Loucy (cell line): ENCODE data around the gene OXCT1.

Experiments
- H2AFZ ChIP-seq: fragments of 200-600 bp; sonication (generic); 2 replicates; pipeline ENCODE4 v1.6.0; 2016; ENCODE audit warnings: antibody characterized with exemption, mild to moderate bottlenecking, low read length, moderate library complexity
- H3F3A ChIP-seq: fragments of 200-600 bp; 2 replicates; pipeline ENCODE4 v1.6.0; 2016; ENCODE audit warnings: antibody characterized with exemption, low read depth, mild to moderate bottlenecking
- H3K27me3 ChIP-seq: fragments of 200-600 bp; sonication (generic); 2 replicates; pipeline ENCODE4 v1.6.1; 2014; ENCODE audit warnings: low read length, mild to moderate bottlenecking; ENCODE audit not compliant: insufficient read depth, poor library complexity, severe bottlenecking
- H3K36me3 ChIP-seq: fragments of 200-600 bp; sonication (generic); 2 replicates; pipeline ENCODE4 v1.6.1; 2016; ENCODE audit warnings: low read length; ENCODE audit not compliant: insufficient read depth
- H3K4me1 ChIP-seq: fragments of 200-600 bp; sonication (generic); 2 replicates; pipeline ENCODE4 v1.5.1; 2014; ENCODE audit warnings: low read length, mild to moderate bottlenecking; ENCODE audit not compliant: insufficient read depth, poor library complexity, severe bottlenecking
- H3K4me2 ChIP-seq: fragments of 200-600 bp; sonication (generic); 2 replicates; pipeline ENCODE4 v1.6.0; 2014; ENCODE audit warnings: antibody characterized with exemption, low read length, low read depth, mild to moderate bottlenecking; ENCODE audit not compliant: poor library complexity, severe bottlenecking
- H3K4me3 ChIP-seq: fragments of 200-600 bp; sonication (generic); 2 replicates; pipeline ENCODE4 v1.5.1; 2014; ENCODE audit warnings: low read length, mild to moderate bottlenecking, mixed read lengths; ENCODE audit not compliant: poor library complexity, severe bottlenecking
- H3K79me2 ChIP-seq: fragments of 200-600 bp; sonication (generic); 2 replicates; pipeline ENCODE4 v1.6.1; 2014; ENCODE audit warnings: low read length; ENCODE audit not compliant: insufficient read depth
- H3K9ac ChIP-seq: fragments of 200-600 bp; sonication (generic); 2 replicates; pipeline ENCODE4 v1.6.0; 2014; ENCODE audit warnings: mild to moderate bottlenecking, low read depth, low read length, moderate library complexity; ENCODE audit not compliant: poor library complexity, severe bottlenecking
- H3K9me2 ChIP-seq: fragments of 200-600 bp; sonication (generic); replicated peaks from 2 replicates; pipeline ENCODE4 v1.6.1; 2016; ENCODE audit warnings: low read depth, low read length, mixed read lengths
- H3K9me3 ChIP-seq: fragments of 200-600 bp; sonication (generic); 2 replicates; pipeline ENCODE4 v1.6.1; 2014; ENCODE audit warnings: mild to moderate bottlenecking, antibody characterized with exemption, low read length, low read depth; ENCODE audit not compliant: insufficient read depth
- H4K20me1 ChIP-seq: fragments of 200-600 bp; sonication (generic); 2 replicates; pipeline ENCODE4 v1.6.0; 2014; ENCODE audit warnings: antibody characterized with exemption, low read length, mild to moderate bottlenecking; ENCODE audit not compliant: insufficient read depth, poor library complexity, severe bottlenecking
- CTCF ChIP-seq: fragments of 200-600 bp; sonication (generic); conservative IDR thresholded peaks from 2 replicates; pipeline ENCODE4 v1.5.1; 2014; ENCODE audit warnings: mild to moderate bottlenecking, antibody characterized with exemption, low read length
- EZH2phosphoT487 ChIP-seq: fragments of 200-600 bp; IDR thresholded peaks from 2 replicates; pipeline ENCODE4 v1.6.1; 2018; ENCODE audit warnings: antibody characterized with exemption, mild to moderate bottlenecking, moderate library complexity, borderline replicate concordance

Gene OXCT1

GRCh38 chr5:41751867-41752266, 118.4 kb downstream of the OXCT1 start:
- Histone ChIP-seq H3K9me3 (no peaks in the 10 kb centered on the region), H2AFZ (no peak overlapping the region), H3K36me3 (peaks cover 38% of the 10 kb centered on the region; the same call in 1 of the 2 replicates), H3K27me3 (no peaks in the 10 kb centered on the region), H3K9ac (no peak overlapping the region), H3K9me2 (no peaks in the 10 kb centered on the region), H3F3A (no peaks in the 10 kb centered on the region), H3K4me1 (peaks cover 7% of the 10 kb centered on the region), H3K4me3 (no peak overlapping the region), H3K4me2 (no peak overlapping the region), H3K79me2 (no peaks in the 10 kb centered on the region), H4K20me1 (no peaks in the 10 kb centered on the region)
- TF ChIP-seq EZH2phosphoT487 (no peak), CTCF (no peak)

- no peaks in the 10 kb centered on the region for H3K4me1 ChIP-seq
- no peaks in the 10 kb centered on the region for H3K9me2 ChIP-seq
- H3F3A ChIP-seq: no peaks in the 10 kb centered on the region
- no peaks in the 10 kb centered on the region for H3K79me2 ChIP-seq
- no peak overlapping the region for H3K4me3 ChIP-seq
- no peaks in the 10 kb centered on the region for H3K27me3 ChIP-seq
- H3K4me2 ChIP-seq: no peak overlapping the region
- H3K36me3 ChIP-seq: peaks cover 33% of the 10 kb centered on the region
- TF ChIP-seq EZH2phosphoT487 (no peak), CTCF (no peak)
- no peaks in the 10 kb centered on the region for H3K9me3 ChIP-seq
- H4K20me1 ChIP-seq: no peaks in the 10 kb centered on the region
- H2AFZ ChIP-seq: no peak overlapping the region
- H3K9ac ChIP-seq: no peak overlapping the region
Observed at GRCh38 chr5:41748631-41749030, 121.6 kb downstream of the OXCT1 start.

- no peaks in the 10 kb centered on the region for H3K9me2 ChIP-seq
- peaks cover 32% of the 10 kb centered on the region for H3K36me3 ChIP-seq
- no peaks in the 10 kb centered on the region for H3K4me1 ChIP-seq
- no peaks in the 10 kb centered on the region for H3F3A ChIP-seq
- no peak overlapping the region for H3K4me2 ChIP-seq
- H3K79me2 ChIP-seq: no peaks in the 10 kb centered on the region
- no peak for TF ChIP-seq CTCF
- no peak for TF ChIP-seq EZH2phosphoT487
- no peak overlapping the region for H3K4me3 ChIP-seq
- no peaks in the 10 kb centered on the region for H4K20me1 ChIP-seq
- no peak overlapping the region for H2AFZ ChIP-seq
- H3K9ac ChIP-seq: no peak overlapping the region
- H3K9me3 ChIP-seq: no peaks in the 10 kb centered on the region
- H3K27me3 ChIP-seq: no peaks in the 10 kb centered on the region
Observed at GRCh38 chr5:41747708-41748107, 122.5 kb downstream of the OXCT1 start.
